Stomach (tissue), 4 donors: ENCODE measurements around the gene MAPRE3.

ENCODE experiments used
- CTCF ChIP-seq, 7 experiments: fragments of 450-650 bp in 4 of 7; fragments of 200-600 bp in 3 of 7; sonication (generic) in 3 of 7; IDR thresholded peaks; one replicate each; pipeline ENCODE4 v1.5.1; 2016 to 2019; ENCODE audit warnings: antibody characterized with exemption in 7 of 7, control low read depth in 2 of 7, mild to moderate bottlenecking in 1 of 7
- POLR2AphosphoS5 ChIP-seq, 3 donors: sonication (generic); formaldehyde crosslinking; IDR thresholded peaks; one replicate each; pipeline ENCODE4 v1.6.1; 2016; ENCODE audit warnings: antibody characterized with exemption in 3 of 3

DNA sequence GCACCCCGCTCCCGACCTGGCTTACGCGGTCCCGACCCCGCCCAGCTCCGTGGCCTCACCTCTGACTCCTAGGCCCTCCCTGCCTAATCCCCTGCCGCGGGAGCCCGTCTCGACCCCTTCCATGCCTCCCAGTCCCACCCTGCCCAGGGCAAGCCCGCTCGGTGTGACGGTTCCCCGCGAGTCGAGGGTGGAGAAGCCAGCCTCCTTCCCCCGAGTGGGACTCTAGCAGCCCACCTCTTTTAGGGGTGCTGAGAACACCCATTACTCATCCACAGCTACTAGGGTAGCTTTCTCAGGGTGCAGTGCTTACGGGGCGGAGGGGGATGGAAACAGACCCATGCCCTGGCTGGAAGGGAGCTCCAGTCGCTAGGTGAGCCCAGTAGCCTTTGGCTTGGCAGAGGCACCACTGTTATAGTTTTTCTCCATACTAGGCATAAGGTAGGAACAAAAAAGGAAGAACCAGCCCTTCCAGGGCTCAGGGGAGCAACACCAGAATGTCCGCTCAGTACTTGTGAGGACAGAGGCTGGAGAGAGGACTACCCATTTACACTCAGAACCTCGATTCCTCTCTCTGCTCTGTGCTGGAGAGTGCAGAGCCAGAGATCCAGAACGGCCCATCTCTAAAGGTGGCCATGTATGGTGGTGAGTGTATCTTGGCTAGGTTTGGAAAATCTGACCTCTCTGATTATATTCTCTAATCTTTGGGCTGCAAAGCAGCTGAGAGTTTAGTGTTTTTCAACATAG, 81.6 kb downstream of the MAPRE3 start:
- TF ChIP-seq POLR2AphosphoS5 (IDR thresholded peaks at IDR 0.05) (no peak), CTCF (IDR thresholded peaks at IDR 0.05) (no peak)
